Esophagus (tissue), 2 donors: ENCODE data around the gene GPSM3. TPM values are rescaled to one million over a fixed set of nuclear protein-coding genes. Genes with fewer than 3 reads are reported as not detected.
A peak's percentile ranks its signal among the peaks of the same experiment; 100 is the strongest.

Source experiments
- H3K27ac ChIP-seq, 2 donors: one replicate each; pipeline ENCODE4 v1.5.1; 2013; ENCODE audit warnings: low read depth in 2 of 2, mild to moderate bottlenecking in 2 of 2, inconsistent platforms in 1 of 2, low read length in 1 of 2, moderate library complexity in 1 of 2
- H3K27me3 ChIP-seq, 2 donors: one replicate each; pipeline ENCODE4 v1.6.1; 2013; ENCODE audit warnings: low read length in 2 of 2, control low read depth in 1 of 2, mild to moderate bottlenecking in 1 of 2; ENCODE audit not compliant: insufficient read depth in 2 of 2, control insufficient read depth in 1 of 2
- H3K36me3 ChIP-seq, 2 donors: one replicate each; pipeline ENCODE4 v1.6.1; 2013; ENCODE audit warnings: low read length in 1 of 2; ENCODE audit not compliant: control insufficient read depth in 2 of 2, insufficient read depth in 2 of 2
- H3K4me1 ChIP-seq, 2 donors: one replicate each; pipeline ENCODE4 v1.6.1; 2013; ENCODE audit warnings: low read length in 1 of 2; ENCODE audit not compliant: control insufficient read depth in 2 of 2, insufficient read depth in 2 of 2
- H3K4me3 ChIP-seq, 2 donors: one replicate each; pipeline ENCODE4 v1.5.1; 2013; ENCODE audit warnings: low read length in 2 of 2, mild to moderate bottlenecking in 2 of 2, low read depth in 1 of 2, moderate library complexity in 1 of 2
- H3K9me3 ChIP-seq, 2 donors: one replicate each; pipeline ENCODE4 v1.6.1; 2013; ENCODE audit warnings: mild to moderate bottlenecking in 2 of 2, low read depth in 1 of 2, low read length in 1 of 2, moderate library complexity in 1 of 2; ENCODE audit not compliant: control insufficient read depth in 2 of 2, insufficient read depth in 1 of 2
- WGBS, 2 donors: extraction: QIAGEN DNeasy Blood & Tissue Kit; methylation state at CpG; one replicate each; pipeline ENCODE4 v1.1.7; 2013; 5-methylcytosine and 5-hydroxymethylcytosine counted together
- polyA plus RNA-seq, 2 donors: library from polyadenylated mRNA; stranded (reverse); fragments of 200-250 nt; gene quantifications; one replicate each; pipeline ENCODE4 v1.2.3, GENCODE V29; 2013
- donor health status: healthy with polysubstance abuse.
- donor health status: Bipolar disorder and iron deficiency.

Gene GPSM3
- polyA plus RNA-seq, 2 donors, result 4.0 to 4.6 TPM

- Histone ChIP-seq H3K27ac (peak overlapping the region in 1 of 2 donors; percentile 78), H3K4me1 (peaks cover 2 to 9% of the 10 kb centered on the region in 2 donors), H3K36me3 (peaks cover 8 to 11% of the 10 kb centered on the region in 2 donors), H3K4me3 (no peak overlapping the region), H3K9me3 (no peaks in the 10 kb centered on the region), H3K27me3 (no peaks in the 10 kb centered on the region)
- WGBS, 2 donors, result 81 to 85% methylated on average over 10 of the region's 10 CpGs
Observed at GRCh38 chr6:32182555-32182981, 9.9 kb downstream of the GPSM3 start.

GRCh38 chr6:32181915-32182529 lies 10.4 kb downstream of the GPSM3 start:
- Histone ChIP-seq H3K9me3 (no peaks in the 10 kb centered on the region), H3K4me1 (peaks cover 2 to 7% of the 10 kb centered on the region in 2 donors), H3K27me3 (no peaks in the 10 kb centered on the region), H3K27ac (peak overlapping the region in 1 of 2 donors; percentile 78), H3K4me3 (no peak overlapping the region), H3K36me3 (peaks cover 8% of the 10 kb centered on the region in 2 donors)
- 65 to 72% methylated on average over 9 to 10 of the region's 10 CpGs for WGBS, 2 donors

GRCh38 chr6:32181148-32181702 lies 11.2 kb downstream of the GPSM3 start:
- H3K27ac ChIP-seq, result peak overlapping the region in 1 of 2 donors; percentile 20
- H3K36me3 ChIP-seq, result peaks cover 2 to 8% of the 10 kb centered on the region in 2 donors
- H3K4me1 ChIP-seq, result peaks cover 2 to 7% of the 10 kb centered on the region in 2 donors
- 91 to 92% methylated on average over 15 of the region's 15 CpGs for WGBS, 2 donors
- no peak overlapping the region for H3K4me3 ChIP-seq
- H3K27me3 ChIP-seq, result no peaks in the 10 kb centered on the region
- no peaks in the 10 kb centered on the region for H3K9me3 ChIP-seq

GRCh38 chr6:32179766-32180405 lies 12.6 kb downstream of the GPSM3 start:
- Histone ChIP-seq H3K4me1 (peaks cover 4 to 10% of the 10 kb centered on the region in 2 donors), H3K27me3 (no peaks in the 10 kb centered on the region), H3K4me3 (no peak overlapping the region), H3K36me3 (peaks cover 2 to 8% of the 10 kb centered on the region in 2 donors), H3K9me3 (no peaks in the 10 kb centered on the region), H3K27ac (no peak overlapping the region)
- WGBS, 2 donors, result 62 to 68% methylated on average over 10 of the region's 10 CpGs

- no peaks in the 10 kb centered on the region for H3K27me3 ChIP-seq
- peaks cover 2 to 8% of the 10 kb centered on the region in 2 donors for H3K36me3 ChIP-seq
- no peaks in the 10 kb centered on the region for H3K9me3 ChIP-seq
- peaks cover 4 to 10% of the 10 kb centered on the region in 2 donors for H3K4me1 ChIP-seq
- 2 to 3% methylated on average over 24 of the region's 24 CpGs for WGBS, 2 donors
- peak overlapping the region; percentile 64 to 89 for H3K4me3 ChIP-seq
- H3K27ac ChIP-seq, result peak overlapping the region; percentile 88 to 90
Observed at GRCh38 chr6:32178547-32179440, 13.6 kb downstream of the GPSM3 start.

- Histone ChIP-seq H3K4me3 (peak within 1 kb of the TSS; percentile 64 to 89), H3K27me3 (no peaks in the 10 kb centered on the region), H3K9me3 (no peaks in the 10 kb centered on the region), H3K36me3 (peaks cover 2 to 4% of the 10 kb centered on the region in 2 donors), H3K4me1 (peaks cover 4 to 10% of the 10 kb centered on the region in 2 donors), H3K27ac (peak within 1 kb of the TSS; percentile 88 to 97)
- WGBS, 2 donors, result 0 to 1% methylated on average over 33 of the region's 33 CpGs
Observed at GRCh38 chr6:32177788-32178546, 14.5 kb downstream of the GPSM3 start, which contains the start of gene RNF5. TSS of gene RNF5 (plus strand) at chr6:32178405. CDS start at chr6:32178512, 107 bp downstream.

- peak overlapping the region; percentile 88 to 97 for H3K27ac ChIP-seq
- H3K4me1 ChIP-seq, result peaks cover 2 to 10% of the 10 kb centered on the region in 2 donors
- no peaks in the 10 kb centered on the region for H3K27me3 ChIP-seq
- 0 to 1% methylated on average over 20 of the region's 20 CpGs for WGBS, 2 donors
- no peaks in the 10 kb centered on the region for H3K9me3 ChIP-seq
- peaks cover 0 to 2% of the 10 kb centered on the region in 2 donors for H3K36me3 ChIP-seq
- peak overlapping the region; percentile 64 to 89 for H3K4me3 ChIP-seq
Observed at GRCh38 chr6:32177183-32177787, 15.2 kb downstream of the GPSM3 start.

- no peaks in the 10 kb centered on the region for H3K9me3 ChIP-seq
- H3K27me3 ChIP-seq, result no peaks in the 10 kb centered on the region
- H3K36me3 ChIP-seq, result no peaks in the 10 kb centered on the region
- peaks cover 2 to 10% of the 10 kb centered on the region in 2 donors for H3K4me1 ChIP-seq
- peak overlapping the region; percentile 64 to 89 for H3K4me3 ChIP-seq
- 9 to 15% methylated on average over 5 of the region's 5 CpGs for WGBS, 2 donors
- H3K27ac ChIP-seq, result peak overlapping the region; percentile 88 to 97
Observed at GRCh38 chr6:32176476-32177182, 15.8 kb downstream of the GPSM3 start.
